ENCODE data around the gene NAT9.

The NAT9 gene

GRCh38 chr17:74805591-74805991, 29.4 kb upstream of the NAT9 start:
- no peak for DNase-seq

GRCh38 chr17:74804683-74805082, 28.5 kb upstream of the NAT9 start:
- DNase-seq: no peak

GRCh38 chr17:74803971-74804370, 27.8 kb upstream of the NAT9 start:
- DNase-seq: no peak

GRCh38 chr17:74803388-74803930, 27.3 kb upstream of the NAT9 start:
- no peak for DNase-seq

GRCh38 chr17:74801896-74802295, 25.8 kb upstream of the NAT9 start:
- DNase-seq: no peak

- no peak for DNase-seq
Measured at GRCh38 chr17:74800531-74800930, 24.4 kb upstream of the NAT9 start.

- DNase-seq: no peak
Measured at GRCh38 chr17:74799097-74799496, 23.0 kb upstream of the NAT9 start.

GRCh38 chr17:74798239-74798707, 22.1 kb upstream of the NAT9 start:
- no peak for DNase-seq

GRCh38 chr17:74797824-74798223, 21.7 kb upstream of the NAT9 start:
- no peak for DNase-seq

- DNase-seq: no peak
Measured at GRCh38 chr17:74796866-74797265, 20.7 kb upstream of the NAT9 start.

GRCh38 chr17:74796211-74796610, 20.1 kb upstream of the NAT9 start:
- no peak for DNase-seq

GRCh38 chr17:74795327-74796020, 19.3 kb upstream of the NAT9 start:
- no peak for DNase-seq

GRCh38 chr17:74792586-74793105, 16.5 kb upstream of the NAT9 start:
- DNase-seq: no peak

GRCh38 chr17:74790161-74791058, 14.3 kb upstream of the NAT9 start:
- DNase-seq: no peak

- DNase-seq: no peak
Measured at GRCh38 chr17:74786431-74787055, 10.4 kb upstream of the NAT9 start.

GRCh38 chr17:74785981-74786360, 9.8 kb upstream of the NAT9 start:
- no peak for DNase-seq

GRCh38 chr17:74785096-74785980, 9.2 kb upstream of the NAT9 start:
- no peak for DNase-seq

- no peak for DNase-seq
Measured at GRCh38 chr17:74784125-74784810, 8.1 kb upstream of the NAT9 start.

- no peak for DNase-seq
Measured at GRCh38 chr17:74782571-74782970, 6.4 kb upstream of the NAT9 start.

GRCh38 chr17:74780443-74781238, 4.5 kb upstream of the NAT9 start:
- DNase-seq: no peak
